Colonic mucosa (tissue), 4 donors: ENCODE data around the gene XIRP2. TPM values are rescaled to one million over a fixed set of nuclear protein-coding genes. Genes with fewer than 3 reads are reported as not detected.
"Not testable (repeated sequence)": the region's sequence is repeated elsewhere in the genome, so short reads cannot be mapped to it uniquely, and the experiment has no call there.

Source experiments
- DNase-seq: peaks from one replicate; pipeline ENCODE4 v3.0.0-alpha.2; 2020
- H3K27ac ChIP-seq: fragments of 200-600 bp; one replicate; pipeline ENCODE4 v1.8.0; 2021
- H3K27me3 ChIP-seq: fragments of 200-600 bp; one replicate; pipeline ENCODE4 v1.8.0; 2021
- H3K36me3 ChIP-seq: fragments of 200-600 bp; one replicate; pipeline ENCODE4 v1.8.0; 2021
- H3K4me1 ChIP-seq: fragments of 200-600 bp; one replicate; pipeline ENCODE4 v1.8.0; 2021; ENCODE audit warnings: mild to moderate bottlenecking
- H3K4me3 ChIP-seq: fragments of 200-600 bp; one replicate; pipeline ENCODE4 v1.8.0; 2021
- H3K9ac ChIP-seq, 2 donors: one replicate each; pipeline ENCODE4 v1.7.0; 2013; ENCODE audit warnings: control low read depth in 2 of 2, low read depth in 2 of 2, low read length in 2 of 2
- H3K9me3 ChIP-seq: fragments of 200-600 bp; one replicate; pipeline ENCODE4 v1.8.0; 2021
- CTCF ChIP-seq: fragments of 200-600 bp; IDR thresholded peaks from one replicate; pipeline ENCODE4 v1.8.0; 2022; ENCODE audit warnings: antibody characterized with exemption, mild to moderate bottlenecking
- intact Hi-C: fragments of 100-400 bp; cut with DNase I; formaldehyde crosslinking; loops from one replicate; pipeline ENCODE4 v1.14.1; 2022
- total RNA-seq, 2 donors: library from RNA; stranded (reverse); fragmentation: NEBNext Ultra II Directional in 1 of 2; extraction: Animal tissue kit (Norgen Biotek cat#: 25700) in 1 of 2; gene quantifications; one replicate each; pipeline ENCODE4 v1.2.1, GENCODE V29; 2021
- donor health status: healthy.
- donor health status: DM: no; HTN: no; CAD: no.
- donor health status: DM: no; HTN: no; CAD: no.

Gene XIRP2
- total RNA-seq, 2 donors from 2014 or later, result 0.13 TPM; not detected in 1

DNA sequence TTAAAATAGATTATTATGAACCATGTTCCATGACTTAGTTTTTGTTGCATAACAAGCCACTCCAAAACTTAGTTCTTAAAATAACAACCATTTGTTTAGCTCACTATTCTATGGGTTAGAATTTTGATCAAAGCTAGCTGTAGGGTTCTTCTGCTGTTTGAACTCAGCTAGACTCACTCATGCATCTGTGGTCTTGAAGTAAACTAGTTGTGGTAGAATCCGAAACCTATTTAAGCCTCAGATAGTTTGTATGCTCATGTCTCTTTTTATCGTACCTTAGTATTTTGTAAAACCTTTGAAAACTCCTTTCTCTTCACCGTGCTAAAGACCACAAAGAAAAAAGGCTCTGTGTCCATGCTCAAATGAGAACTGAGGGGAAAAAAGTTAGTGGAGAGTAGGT lies 166.6 kb downstream of the XIRP2 start:
- intact Hi-C loops, result no loop called here
- no peaks in the 10 kb centered on the region for H3K36me3 ChIP-seq
- no peak overlapping the region for H3K27ac ChIP-seq
- H3K9me3 ChIP-seq, result no peaks in the 10 kb centered on the region
- DNase-seq, result no peak
- no peaks in the 10 kb centered on the region for H3K4me1 ChIP-seq
- H3K9ac ChIP-seq, result no peak overlapping the region
- H3K27me3 ChIP-seq, result no peaks in the 10 kb centered on the region
- TF ChIP-seq CTCF, result no peak
- no peak overlapping the region for H3K4me3 ChIP-seq

DNA sequence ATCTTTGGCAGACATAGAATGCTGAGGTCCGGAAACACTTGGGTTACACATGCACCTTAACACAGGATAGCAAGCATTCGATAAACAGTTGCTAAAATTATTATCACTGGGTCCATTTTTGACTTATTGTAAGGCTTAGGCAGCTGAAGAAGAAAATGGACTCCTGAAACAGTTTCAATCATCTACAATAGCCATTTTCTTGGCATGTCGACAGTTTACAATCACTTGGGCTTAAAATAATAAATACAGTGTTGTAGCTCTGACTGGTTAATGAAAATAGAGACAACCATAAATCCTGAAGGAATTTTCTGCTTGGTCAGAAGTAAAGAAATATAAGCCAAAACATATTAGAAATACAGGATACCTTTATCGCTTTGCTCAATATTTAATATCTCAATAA lies 169.2 kb downstream of the XIRP2 start:
- H3K4me1 ChIP-seq, result no peaks in the 10 kb centered on the region
- no peak overlapping the region for H3K27ac ChIP-seq
- H3K9ac ChIP-seq, result no peak overlapping the region
- H3K36me3 ChIP-seq, result no peaks in the 10 kb centered on the region
- no peak overlapping the region for H3K4me3 ChIP-seq
- no peak for TF ChIP-seq CTCF
- no peaks in the 10 kb centered on the region for H3K9me3 ChIP-seq
- DNase-seq, result no peak
- intact Hi-C loops, result no loop called here
- no peaks in the 10 kb centered on the region for H3K27me3 ChIP-seq

DNA sequence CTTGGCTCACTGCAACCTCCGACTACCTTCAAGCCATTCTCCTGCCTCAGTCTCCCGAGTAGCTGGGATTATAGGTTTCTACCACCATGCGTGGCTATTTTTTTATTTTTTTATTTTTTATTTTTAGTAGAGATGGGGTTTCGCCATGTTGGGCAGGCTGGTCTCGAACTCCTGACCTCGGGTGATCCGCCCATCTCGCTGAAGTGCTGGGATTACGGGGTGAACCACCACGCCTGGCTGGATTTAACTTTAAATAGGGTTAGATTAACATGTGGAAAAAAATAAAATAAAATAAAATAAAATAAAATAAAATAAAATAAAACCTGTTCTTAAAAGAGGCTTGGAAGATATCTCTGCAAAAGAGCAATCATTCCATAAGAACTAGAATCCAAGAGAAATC lies 170.9 kb downstream of the XIRP2 start:
- H3K36me3 ChIP-seq, result no peaks in the 10 kb centered on the region
- no peaks in the 10 kb centered on the region for H3K9me3 ChIP-seq
- no peak for DNase-seq
- no peak overlapping the region for H3K27ac ChIP-seq
- intact Hi-C loops, result no loop called here
- H3K9ac ChIP-seq, result no peak overlapping the region
- no peak overlapping the region for H3K4me3 ChIP-seq
- no peaks in the 10 kb centered on the region for H3K27me3 ChIP-seq
- TF ChIP-seq CTCF, result no peak
- no peaks in the 10 kb centered on the region for H3K4me1 ChIP-seq

DNA sequence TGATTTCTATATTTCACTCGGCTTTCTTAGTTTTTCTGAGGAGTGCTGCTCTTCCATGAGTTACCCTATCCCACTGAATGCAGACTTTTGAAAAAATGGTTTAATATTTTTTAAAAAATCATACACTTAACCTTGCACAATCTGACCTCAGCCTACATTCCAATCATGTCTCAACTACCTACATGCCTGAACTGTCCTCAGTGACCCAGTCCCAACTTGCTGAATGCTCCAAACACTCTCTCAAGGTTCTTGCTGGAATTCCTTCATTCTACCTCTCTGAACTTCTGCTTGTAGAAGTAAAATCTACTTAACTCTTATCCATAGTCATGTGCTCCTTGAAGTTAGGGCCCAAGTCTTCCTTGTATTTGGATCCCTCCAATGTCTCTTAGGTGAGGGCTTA lies 181.6 kb downstream of the XIRP2 start:
- Histone ChIP-seq H3K27ac (no peak overlapping the region), H3K4me1 (no peaks in the 10 kb centered on the region), H3K27me3 (no peaks in the 10 kb centered on the region), H3K36me3 (no peaks in the 10 kb centered on the region), H3K9ac (no peak overlapping the region), H3K4me3 (no peak overlapping the region), H3K9me3 (no peaks in the 10 kb centered on the region)
- DNase-seq, result no peak
- intact Hi-C loops, result no loop called here
- TF ChIP-seq CTCF, result no peak

- H3K27ac ChIP-seq, H3K4me3 ChIP-seq, DNase-seq, H3K9ac ChIP-seq, H3K27me3 ChIP-seq, H3K36me3 ChIP-seq, H3K9me3 ChIP-seq, intact Hi-C loops, H3K4me1 ChIP-seq: not testable (repeated sequence)
These were observed 187.4 kb downstream of the XIRP2 start for GRCh38 chr2:167075708-167076107.

DNA sequence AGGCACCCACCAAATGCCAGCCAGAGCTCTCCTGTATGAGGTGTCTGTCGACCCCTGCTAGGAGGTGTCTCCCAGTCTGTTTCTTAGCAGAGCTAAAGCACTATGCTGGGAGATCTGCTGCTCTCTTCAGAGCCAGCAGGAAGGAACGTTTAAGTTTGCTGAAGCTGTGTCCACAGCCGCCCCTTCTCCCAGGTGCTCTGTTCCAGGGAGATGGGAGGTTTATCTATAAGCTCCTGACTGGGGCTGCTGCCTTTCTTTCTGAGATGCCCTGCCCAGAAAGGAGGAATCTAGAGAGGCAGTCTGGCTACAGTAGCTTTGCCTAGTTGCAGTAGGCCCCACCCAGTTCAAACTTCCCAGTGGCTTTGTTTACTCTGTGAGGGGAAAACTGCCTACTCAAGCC lies 210.7 kb downstream of the XIRP2 start:
- DNase-seq, intact Hi-C loops, H3K36me3 ChIP-seq, H3K9ac ChIP-seq, H3K27ac ChIP-seq, H3K4me1 ChIP-seq, H3K27me3 ChIP-seq, H3K9me3 ChIP-seq, H3K4me3 ChIP-seq: not testable (repeated sequence)

DNA sequence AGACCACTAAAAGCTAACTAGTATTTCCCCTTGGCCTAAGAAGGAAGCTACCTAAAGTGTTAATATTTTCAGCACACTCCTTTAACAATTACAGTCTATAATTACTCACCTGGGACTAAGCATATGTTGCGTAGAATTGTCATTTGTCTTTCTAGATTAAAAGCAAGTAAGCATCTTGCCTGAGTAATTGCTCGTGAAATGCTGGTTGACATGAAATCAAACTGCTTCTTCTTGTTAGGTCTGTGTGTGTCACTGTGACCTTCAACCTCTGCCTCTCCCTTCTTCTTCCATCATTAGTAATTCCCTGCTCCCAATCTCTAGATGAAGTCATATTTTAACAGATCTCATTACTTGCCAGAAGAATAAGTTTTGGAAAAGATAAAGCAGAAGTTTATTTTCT lies 212.2 kb downstream of the XIRP2 start:
- H3K27me3 ChIP-seq, result no peaks in the 10 kb centered on the region
- H3K4me3 ChIP-seq, result no peak overlapping the region
- TF ChIP-seq CTCF, result no peak
- no peaks in the 10 kb centered on the region for H3K9me3 ChIP-seq
- no peaks in the 10 kb centered on the region for H3K4me1 ChIP-seq
- intact Hi-C loops, result no loop called here
- H3K27ac ChIP-seq, result no peak overlapping the region
- no peaks in the 10 kb centered on the region for H3K36me3 ChIP-seq
- no peak for DNase-seq
- no peak overlapping the region for H3K9ac ChIP-seq
